Epithelial cell of proximal tubule (primary cell): ENCODE data around the gene RILP. TPM values are rescaled to one million over a fixed set of nuclear protein-coding genes. Genes with fewer than 3 reads are reported as not detected.

Experiments
- DNase-seq: peaks from one replicate; pipeline ENCODE4 v3.0.0-alpha.2; 2011; ENCODE audit warnings: low read depth
- H3K4me3 ChIP-seq: 2 replicates; pipeline ENCODE4 v1.5.1; 2011; ENCODE audit warnings: low read depth, mild to moderate bottlenecking, low read length
- total RNA-seq: library from RNA; depleted of rRNA; stranded (reverse); fragments of >200 nt; gene quantifications from 2 replicates; pipeline ENCODE4 v1.2.3, GENCODE V29; 2015
- TF ChIP-seq, protein P1 (sequence below): conservative IDR thresholded peaks from 2 replicates; pipeline ENCODE4 v1.5.1; 2012; ENCODE audit warnings: low read depth, mild to moderate bottlenecking, low read length

Gene RILP
- total RNA-seq, 1 donor from 2014 or later: 21.4 TPM

DNA sequence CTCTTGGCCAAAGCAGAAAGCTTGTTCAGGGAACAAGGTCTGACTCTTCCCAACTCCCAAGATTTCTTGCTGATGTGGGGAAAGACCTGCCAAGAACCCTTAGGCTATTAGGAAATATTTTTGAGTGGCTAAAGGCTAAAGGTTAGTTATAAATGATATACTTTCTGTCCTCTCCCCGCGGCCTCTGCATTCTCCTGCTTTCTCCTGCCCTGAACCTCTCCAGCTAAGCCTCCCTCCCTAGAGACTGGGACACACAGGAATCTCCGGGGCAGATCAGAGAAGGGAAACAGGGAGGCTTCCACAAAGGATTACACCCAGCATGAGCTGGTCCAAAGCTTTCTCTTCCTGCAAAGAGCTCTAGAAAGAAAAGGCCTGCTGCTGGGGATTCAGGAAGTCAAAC, 23.3 kb downstream of the RILP start:
- TF ChIP-seq, protein P1, sequence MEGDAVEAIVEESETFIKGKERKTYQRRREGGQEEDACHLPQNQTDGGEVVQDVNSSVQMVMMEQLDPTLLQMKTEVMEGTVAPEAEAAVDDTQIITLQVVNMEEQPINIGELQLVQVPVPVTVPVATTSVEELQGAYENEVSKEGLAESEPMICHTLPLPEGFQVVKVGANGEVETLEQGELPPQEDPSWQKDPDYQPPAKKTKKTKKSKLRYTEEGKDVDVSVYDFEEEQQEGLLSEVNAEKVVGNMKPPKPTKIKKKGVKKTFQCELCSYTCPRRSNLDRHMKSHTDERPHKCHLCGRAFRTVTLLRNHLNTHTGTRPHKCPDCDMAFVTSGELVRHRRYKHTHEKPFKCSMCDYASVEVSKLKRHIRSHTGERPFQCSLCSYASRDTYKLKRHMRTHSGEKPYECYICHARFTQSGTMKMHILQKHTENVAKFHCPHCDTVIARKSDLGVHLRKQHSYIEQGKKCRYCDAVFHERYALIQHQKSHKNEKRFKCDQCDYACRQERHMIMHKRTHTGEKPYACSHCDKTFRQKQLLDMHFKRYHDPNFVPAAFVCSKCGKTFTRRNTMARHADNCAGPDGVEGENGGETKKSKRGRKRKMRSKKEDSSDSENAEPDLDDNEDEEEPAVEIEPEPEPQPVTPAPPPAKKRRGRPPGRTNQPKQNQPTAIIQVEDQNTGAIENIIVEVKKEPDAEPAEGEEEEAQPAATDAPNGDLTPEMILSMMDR: no peak
- H3K4me3 ChIP-seq: no peak overlapping the region
- DNase-seq: no peak

DNA sequence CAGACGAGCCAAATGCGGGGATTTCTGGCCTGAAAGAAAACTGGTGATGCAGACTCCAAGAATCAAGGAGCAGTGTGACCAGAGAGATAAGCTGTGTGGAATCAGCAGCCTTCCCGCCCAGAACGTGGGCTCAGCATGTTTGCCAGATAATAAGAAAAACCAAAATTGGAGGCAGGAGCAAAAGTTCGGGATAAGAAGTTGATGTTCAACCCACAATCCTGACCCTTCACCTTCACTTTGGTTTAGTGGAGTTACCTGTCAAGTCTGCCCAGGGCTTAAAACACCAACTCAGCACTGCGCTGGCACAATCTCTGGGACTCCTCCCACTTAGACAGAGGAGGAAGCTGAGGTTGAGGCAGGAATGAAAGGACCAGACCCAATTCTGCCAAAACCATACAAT, 24.1 kb downstream of the RILP start:
- no peak overlapping the region for H3K4me3 ChIP-seq
- no peak for DNase-seq
- TF ChIP-seq, protein P1: no peak

DNA sequence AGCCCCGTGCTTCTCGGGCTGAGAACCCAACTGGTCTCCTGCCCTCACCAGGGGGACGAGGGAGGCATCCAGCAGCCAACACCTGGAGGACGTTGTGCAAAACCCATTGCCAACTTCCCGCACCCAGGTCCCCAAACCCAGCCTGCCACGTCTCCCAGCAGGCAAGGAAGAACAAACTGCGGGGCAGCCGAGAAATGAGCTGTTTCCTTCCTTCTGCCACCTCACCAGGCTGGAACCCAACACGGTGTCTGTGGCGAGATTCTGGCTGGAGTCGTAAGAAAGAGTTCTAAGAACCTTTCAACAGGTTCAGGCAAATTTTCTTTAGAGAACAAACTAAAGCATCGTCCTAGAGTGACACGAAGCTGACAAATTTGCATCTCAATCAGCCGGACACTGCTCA, 24.6 kb downstream of the RILP start:
- TF ChIP-seq, protein P1: no peak
- DNase-seq: no peak
- H3K4me3 ChIP-seq: no peak overlapping the region

DNA sequence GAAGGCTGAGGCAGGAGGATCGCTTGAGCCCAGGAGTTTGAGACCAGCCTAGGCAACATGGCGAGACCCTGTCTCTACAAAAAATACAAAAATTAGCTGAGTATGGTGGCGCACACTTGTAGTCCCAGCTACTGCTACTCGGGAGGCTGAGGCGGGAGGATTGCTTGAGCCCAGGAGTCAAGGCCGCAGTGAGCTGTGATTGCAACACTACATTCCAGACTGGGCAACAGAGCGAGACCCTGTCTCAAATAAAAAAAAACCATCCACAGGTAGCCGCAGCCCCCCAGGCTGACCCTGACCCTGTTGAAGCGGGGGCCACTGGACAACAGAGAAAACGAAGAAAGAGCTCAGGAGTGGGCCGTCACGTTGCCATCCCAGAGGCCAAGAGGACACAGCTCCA, 25.0 kb downstream of the RILP start:
- no peak for DNase-seq
- TF ChIP-seq, protein P1: no peak

DNA sequence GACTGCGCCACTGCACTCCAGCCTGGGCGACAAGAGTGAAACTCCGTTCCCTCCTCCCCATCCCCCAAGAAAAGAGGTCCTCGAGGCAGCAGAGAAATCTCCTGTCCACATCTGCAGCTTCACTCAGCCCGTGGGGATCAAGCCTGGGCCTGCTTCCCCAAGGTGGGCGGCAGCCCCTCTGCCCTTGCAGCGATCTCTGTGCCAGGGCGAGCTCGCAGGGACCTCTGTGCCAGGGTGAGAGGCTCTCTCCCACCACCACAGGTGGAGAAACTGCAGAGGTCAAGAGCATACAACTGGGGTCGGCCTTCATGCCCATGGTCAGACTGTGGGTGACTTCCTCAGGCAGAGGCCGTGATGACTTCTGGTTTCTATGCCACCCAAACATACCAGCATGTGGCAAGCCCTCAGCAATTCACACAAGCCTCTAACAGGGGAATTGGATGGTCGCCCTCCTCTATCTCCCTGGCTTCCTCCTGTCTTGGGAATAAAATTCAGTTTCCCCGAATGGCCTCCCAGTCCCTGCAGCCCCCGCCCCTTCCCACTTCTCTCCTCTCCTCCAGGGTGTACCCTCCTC, 26.5 kb downstream of the RILP start:
- TF ChIP-seq, protein P1: no peak
- no peak for DNase-seq
- no peak overlapping the region for H3K4me3 ChIP-seq

More for the DNA sequence above, 25.0 kb downstream of the RILP start:
- H3K4me3 ChIP-seq: no peak overlapping the region

DNA sequence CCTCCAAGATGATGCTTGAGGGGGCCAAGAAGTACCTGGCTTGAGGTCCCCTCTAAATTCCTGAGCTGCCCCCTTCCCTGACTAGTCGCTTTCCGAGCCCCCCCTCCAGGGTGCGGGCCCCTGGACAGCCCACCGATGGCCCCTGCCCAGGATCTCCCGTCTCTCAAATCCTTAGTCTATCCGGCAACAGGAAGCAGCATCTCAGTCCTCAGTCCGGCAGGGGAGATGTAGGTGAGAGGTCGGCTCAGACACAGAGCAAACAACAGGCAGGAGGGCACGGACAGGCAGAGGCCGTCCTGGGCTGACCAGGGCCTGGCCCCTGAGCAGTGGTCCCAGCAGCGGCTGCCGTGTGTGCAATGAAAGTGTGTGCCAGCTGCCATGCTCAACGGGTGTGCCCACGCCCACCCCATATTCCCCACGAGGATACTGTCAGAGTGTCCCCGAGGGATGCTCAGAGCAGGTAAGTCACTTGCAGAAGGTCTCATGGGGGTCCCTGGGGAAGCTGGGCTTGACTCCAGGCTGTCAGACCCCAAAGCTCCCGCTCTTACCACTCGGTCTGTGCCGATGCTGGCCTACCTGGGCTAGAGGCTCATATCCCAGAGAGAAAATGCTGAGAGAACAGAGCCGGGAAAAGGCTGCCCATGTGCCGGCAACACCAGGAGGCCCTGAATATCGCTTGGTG, 28.3 kb downstream of the RILP start:
- TF ChIP-seq, protein P1: no peak
- no peak for DNase-seq

DNA sequence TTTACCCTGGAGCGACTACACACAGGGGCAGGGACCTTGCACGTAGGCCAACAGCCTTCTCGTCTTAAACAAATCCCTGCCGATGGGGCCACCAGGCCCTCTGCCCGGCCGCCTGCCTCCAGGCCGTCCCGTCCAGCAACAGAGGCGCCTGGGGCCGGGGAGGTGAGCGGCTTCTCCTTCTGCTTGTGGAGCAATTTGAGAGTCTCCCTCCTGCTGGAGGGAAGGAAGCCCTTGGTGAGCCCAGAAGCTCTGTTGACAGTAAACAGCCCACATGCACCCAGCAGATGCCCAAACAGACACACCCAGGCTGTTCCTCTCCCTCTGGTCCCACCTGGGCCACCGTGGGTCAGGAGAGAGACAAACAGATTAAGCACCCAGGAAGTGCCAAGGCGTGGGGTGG, 29.2 kb downstream of the RILP start:
- no peak for DNase-seq
- H3K4me3 ChIP-seq: no peak overlapping the region
- TF ChIP-seq, protein P1: no peak

More for the DNA sequence above, 28.3 kb downstream of the RILP start:
- no peak overlapping the region for H3K4me3 ChIP-seq
